Measurements from ENCODE around the gene USP15. TPM values are rescaled to one million over a fixed set of nuclear protein-coding genes. Genes with fewer than 3 reads are reported as not detected.

Gene USP15
- polyA plus RNA-seq, 1 donor (not counting 4 experiments of a cell fraction or from before 2014, with no cell fraction given), result 66.5 TPM

- no peak for TF ChIP-seq EZH2 (IDR thresholded peaks at IDR 0.05; ENCODE audit: low read length)
- no peak for TF ChIP-seq CTCF (optimal IDR thresholded peaks at IDR 0.05 in 1 of 3, IDR thresholded peaks at IDR 0.05 in 1 of 3, conservative IDR thresholded peaks at IDR 0.05 in 1 of 3; ENCODE audit: extremely low read depth in 1 of 3, insufficient read depth in 2 of 3, low read length in 3 of 3)
- dilution Hi-C loops (cut with MboI; ENCODE audit: extremely low pct_ligation_motif_present, low sequenced_read_pairs), result no loop called here
- H3K27me3 ChIP-seq (ENCODE audit: control insufficient read depth, extremely low read depth, insufficient read depth, low read length), result no peaks in the 10 kb centered on the region
- no peak overlapping the region for H3K9ac ChIP-seq (ENCODE audit: control insufficient read depth, extremely low read depth, insufficient read depth, low read length)
- no peak for FAIRE-seq
- H2AFZ ChIP-seq (ENCODE audit: control insufficient read depth, low read length), result no peak overlapping the region
- no peak overlapping the region for H3K27ac ChIP-seq (ENCODE audit: control insufficient read depth, insufficient read depth, low read length)
- no peaks in the 10 kb centered on the region for H3K4me1 ChIP-seq (ENCODE audit: control insufficient read depth, extremely low read depth, insufficient read depth, low read length)
- no peak overlapping the region for H3K4me2 ChIP-seq (ENCODE audit: control insufficient read depth, extremely low read depth, insufficient read depth, low read depth, low read length)
- H3K9me3 ChIP-seq (ENCODE audit: control insufficient read depth, low read depth, low read length), result no peaks in the 10 kb centered on the region
- H3K9me1 ChIP-seq (ENCODE audit: control insufficient read depth, extremely low read depth, insufficient read depth, low read length), result no peaks in the 10 kb centered on the region
- no peak overlapping the region for H3K4me3 ChIP-seq (ENCODE audit: control insufficient read depth in 2 of 3, extremely low read depth in 1 of 3, insufficient read depth in 2 of 3, low read depth in 1 of 3, low read length in 3 of 3)
- peaks cover 0 to 4% of the 10 kb centered on the region in 2 experiments for H3K36me3 ChIP-seq (ENCODE audit: control insufficient read depth in 2 of 2, extremely low read depth in 1 of 2, insufficient read depth in 2 of 2, low read length in 2 of 2)
- no peak for DNase-seq (ENCODE audit: low read depth, low spot score)
- no peaks in the 10 kb centered on the region for H4K20me1 ChIP-seq (ENCODE audit: control insufficient read depth, extremely low read depth, insufficient read depth, low read length)
- H3K79me2 ChIP-seq (ENCODE audit: control insufficient read depth, insufficient read depth, low read length), result peaks cover 42% of the 10 kb centered on the region
These were observed 53.6 kb downstream of the USP15 start for GRCh38 chr12:62313727-62314380.

GRCh38 chr12:62317017-62317416 is 56.8 kb downstream of the USP15 start:
- H2AFZ ChIP-seq (ENCODE audit: control insufficient read depth, low read length), result no peak overlapping the region
- H3K79me2 ChIP-seq (ENCODE audit: control insufficient read depth, insufficient read depth, low read length), result peaks cover 23% of the 10 kb centered on the region
- dilution Hi-C loops (cut with MboI; ENCODE audit: extremely low pct_ligation_motif_present, low sequenced_read_pairs), result no loop called here
- H3K9me3 ChIP-seq (ENCODE audit: control insufficient read depth, low read depth, low read length), result no peaks in the 10 kb centered on the region
- H3K9me1 ChIP-seq (ENCODE audit: control insufficient read depth, extremely low read depth, insufficient read depth, low read length), result no peaks in the 10 kb centered on the region
- peaks cover 3% of the 10 kb centered on the region in 2 experiments for H3K36me3 ChIP-seq (ENCODE audit: control insufficient read depth in 2 of 2, extremely low read depth in 1 of 2, insufficient read depth in 2 of 2, low read length in 2 of 2)
- no peak overlapping the region for H3K4me3 ChIP-seq (ENCODE audit: control insufficient read depth in 2 of 3, extremely low read depth in 1 of 3, insufficient read depth in 2 of 3, low read depth in 1 of 3, low read length in 3 of 3)
- no peaks in the 10 kb centered on the region for H4K20me1 ChIP-seq (ENCODE audit: control insufficient read depth, extremely low read depth, insufficient read depth, low read length)
- no peak overlapping the region for H3K27ac ChIP-seq (ENCODE audit: control insufficient read depth, insufficient read depth, low read length)
- H3K9ac ChIP-seq (ENCODE audit: control insufficient read depth, extremely low read depth, insufficient read depth, low read length), result no peak overlapping the region
- DNase-seq (ENCODE audit: low read depth, low spot score) (no peak), FAIRE-seq (no peak)
- H3K27me3 ChIP-seq (ENCODE audit: control insufficient read depth, extremely low read depth, insufficient read depth, low read length), result no peaks in the 10 kb centered on the region
- H3K4me1 ChIP-seq (ENCODE audit: control insufficient read depth, extremely low read depth, insufficient read depth, low read length), result no peaks in the 10 kb centered on the region
- TF ChIP-seq EZH2 (IDR thresholded peaks at IDR 0.05; ENCODE audit: low read length) (no peak), CTCF (optimal IDR thresholded peaks at IDR 0.05 in 1 of 3, IDR thresholded peaks at IDR 0.05 in 1 of 3, conservative IDR thresholded peaks at IDR 0.05 in 1 of 3; ENCODE audit: extremely low read depth in 1 of 3, insufficient read depth in 2 of 3, low read length in 3 of 3) (no peak)
- no peak overlapping the region for H3K4me2 ChIP-seq (ENCODE audit: control insufficient read depth, extremely low read depth, insufficient read depth, low read depth, low read length)
